ENCODE data around the gene NUBP2.

- TF ChIP-seq, protein P1, sequence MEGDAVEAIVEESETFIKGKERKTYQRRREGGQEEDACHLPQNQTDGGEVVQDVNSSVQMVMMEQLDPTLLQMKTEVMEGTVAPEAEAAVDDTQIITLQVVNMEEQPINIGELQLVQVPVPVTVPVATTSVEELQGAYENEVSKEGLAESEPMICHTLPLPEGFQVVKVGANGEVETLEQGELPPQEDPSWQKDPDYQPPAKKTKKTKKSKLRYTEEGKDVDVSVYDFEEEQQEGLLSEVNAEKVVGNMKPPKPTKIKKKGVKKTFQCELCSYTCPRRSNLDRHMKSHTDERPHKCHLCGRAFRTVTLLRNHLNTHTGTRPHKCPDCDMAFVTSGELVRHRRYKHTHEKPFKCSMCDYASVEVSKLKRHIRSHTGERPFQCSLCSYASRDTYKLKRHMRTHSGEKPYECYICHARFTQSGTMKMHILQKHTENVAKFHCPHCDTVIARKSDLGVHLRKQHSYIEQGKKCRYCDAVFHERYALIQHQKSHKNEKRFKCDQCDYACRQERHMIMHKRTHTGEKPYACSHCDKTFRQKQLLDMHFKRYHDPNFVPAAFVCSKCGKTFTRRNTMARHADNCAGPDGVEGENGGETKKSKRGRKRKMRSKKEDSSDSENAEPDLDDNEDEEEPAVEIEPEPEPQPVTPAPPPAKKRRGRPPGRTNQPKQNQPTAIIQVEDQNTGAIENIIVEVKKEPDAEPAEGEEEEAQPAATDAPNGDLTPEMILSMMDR (IDR thresholded peaks at IDR 0.05): no peak
- TF ChIP-seq POLR2AphosphoS5 (IDR thresholded peaks at IDR 0.05): no peak
Measured at GRCh38 chr16:1800701-1801100, 17.9 kb downstream of the NUBP2 start.

Data from breast epithelium (tissue), 3 donors.